ENCODE measurements around the gene FOXC1. TPM values are rescaled to one million over a fixed set of nuclear protein-coding genes. Genes with fewer than 3 reads are reported as not detected.

The FOXC1 gene
- total RNA-seq, 1 donor from 2014 or later: 2.9 TPM

- FAIRE-seq: no peak
- Histone ChIP-seq H3K79me2 (ENCODE audit: insufficient read depth, low read length) (no peaks in the 10 kb centered on the region), H3K27me3 (ENCODE audit: insufficient read depth, low read length) (peaks cover 13% of the 10 kb centered on the region)
These were observed 20.5 kb upstream of the FOXC1 start for GRCh38 chr6:1589208-1589607.

GRCh38 chr6:1590580-1590979 lies 19.1 kb upstream of the FOXC1 start:
- Mint-ChIP-seq H3K4me3 (ENCODE audit: unreplicated experiment) (no peak overlapping the region), H3K9me3 (ENCODE audit: unreplicated experiment) (no peaks in the 10 kb centered on the region), H3K36me3 (ENCODE audit: low read depth, unreplicated experiment) (no peaks in the 10 kb centered on the region), H3K27ac (ENCODE audit: unreplicated experiment) (no peak overlapping the region), H3K27me3 (ENCODE audit: low read depth, unreplicated experiment) (peaks cover 34% of the 10 kb centered on the region), H3K4me1 (ENCODE audit: low read depth, unreplicated experiment) (no peaks in the 10 kb centered on the region)
- Histone ChIP-seq H3K9ac (ENCODE audit: low read length) (no peak overlapping the region), H3K27me3 (ENCODE audit: insufficient read depth, low read length) (peaks cover 13% of the 10 kb centered on the region), H4K20me1 (ENCODE audit: insufficient read depth, low read length) (no peaks in the 10 kb centered on the region), H3K4me1 (ENCODE audit: insufficient read depth, low read length) (no peaks in the 10 kb centered on the region), H2AFZ (ENCODE audit: low read depth, low read length) (no peak overlapping the region), H3K79me2 (ENCODE audit: insufficient read depth, low read length) (no peaks in the 10 kb centered on the region), H3K4me3 (ENCODE audit: insufficient read depth, low read depth, low read length) (no peak overlapping the region), H3K4me2 (ENCODE audit: low read length) (no peak overlapping the region), H3K9me3 (ENCODE audit: insufficient read depth, low read depth, low read length) (no peaks in the 10 kb centered on the region), H3K27ac (ENCODE audit: low read depth, low read length) (no peak overlapping the region), H3K36me3 (ENCODE audit: insufficient read depth, low read length) (no peaks in the 10 kb centered on the region)
- DNase-seq (ENCODE audit: low read depth): no peak
- TF ChIP-seq EZH2 (IDR thresholded peaks at IDR 0.05; ENCODE audit: insufficient read depth, low read length): no peak
- TF ChIP-seq, protein P1, sequence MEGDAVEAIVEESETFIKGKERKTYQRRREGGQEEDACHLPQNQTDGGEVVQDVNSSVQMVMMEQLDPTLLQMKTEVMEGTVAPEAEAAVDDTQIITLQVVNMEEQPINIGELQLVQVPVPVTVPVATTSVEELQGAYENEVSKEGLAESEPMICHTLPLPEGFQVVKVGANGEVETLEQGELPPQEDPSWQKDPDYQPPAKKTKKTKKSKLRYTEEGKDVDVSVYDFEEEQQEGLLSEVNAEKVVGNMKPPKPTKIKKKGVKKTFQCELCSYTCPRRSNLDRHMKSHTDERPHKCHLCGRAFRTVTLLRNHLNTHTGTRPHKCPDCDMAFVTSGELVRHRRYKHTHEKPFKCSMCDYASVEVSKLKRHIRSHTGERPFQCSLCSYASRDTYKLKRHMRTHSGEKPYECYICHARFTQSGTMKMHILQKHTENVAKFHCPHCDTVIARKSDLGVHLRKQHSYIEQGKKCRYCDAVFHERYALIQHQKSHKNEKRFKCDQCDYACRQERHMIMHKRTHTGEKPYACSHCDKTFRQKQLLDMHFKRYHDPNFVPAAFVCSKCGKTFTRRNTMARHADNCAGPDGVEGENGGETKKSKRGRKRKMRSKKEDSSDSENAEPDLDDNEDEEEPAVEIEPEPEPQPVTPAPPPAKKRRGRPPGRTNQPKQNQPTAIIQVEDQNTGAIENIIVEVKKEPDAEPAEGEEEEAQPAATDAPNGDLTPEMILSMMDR (IDR thresholded peaks at IDR 0.05; ENCODE audit: insufficient read depth, low read depth, low read length): no peak
- FAIRE-seq: no peak

More at GRCh38 chr6:1589208-1589607, 20.5 kb upstream of the FOXC1 start:
- no peaks in the 10 kb centered on the region for H3K4me1 ChIP-seq (ENCODE audit: insufficient read depth, low read length)
- H3K4me3 Mint-ChIP-seq (ENCODE audit: unreplicated experiment): no peak overlapping the region
- no peak overlapping the region for H3K9ac ChIP-seq (ENCODE audit: low read length)
- H3K4me1 Mint-ChIP-seq (ENCODE audit: low read depth, unreplicated experiment): no peaks in the 10 kb centered on the region
- H4K20me1 ChIP-seq (ENCODE audit: insufficient read depth, low read length): no peaks in the 10 kb centered on the region
- H3K36me3 ChIP-seq (ENCODE audit: insufficient read depth, low read length): no peaks in the 10 kb centered on the region
- peaks cover 33% of the 10 kb centered on the region for H3K27me3 Mint-ChIP-seq (ENCODE audit: low read depth, unreplicated experiment)
- H3K9me3 ChIP-seq (ENCODE audit: insufficient read depth, low read depth, low read length): no peaks in the 10 kb centered on the region
- H3K9me3 Mint-ChIP-seq (ENCODE audit: unreplicated experiment): peaks cover 1% of the 10 kb centered on the region
- H2AFZ ChIP-seq (ENCODE audit: low read depth, low read length): no peak overlapping the region
- H3K27ac Mint-ChIP-seq (ENCODE audit: unreplicated experiment): no peak overlapping the region
- H3K27ac ChIP-seq (ENCODE audit: low read depth, low read length): no peak overlapping the region
- no peak for DNase-seq (ENCODE audit: low read depth)
- H3K36me3 Mint-ChIP-seq (ENCODE audit: low read depth, unreplicated experiment): no peaks in the 10 kb centered on the region
- no peak overlapping the region for H3K4me3 ChIP-seq (ENCODE audit: insufficient read depth, low read depth, low read length)
- TF ChIP-seq, protein P1 (IDR thresholded peaks at IDR 0.05; ENCODE audit: insufficient read depth, low read depth, low read length): no peak
- no peak for TF ChIP-seq EZH2 (IDR thresholded peaks at IDR 0.05; ENCODE audit: insufficient read depth, low read length)
- no peak overlapping the region for H3K4me2 ChIP-seq (ENCODE audit: low read length)

DNA sequence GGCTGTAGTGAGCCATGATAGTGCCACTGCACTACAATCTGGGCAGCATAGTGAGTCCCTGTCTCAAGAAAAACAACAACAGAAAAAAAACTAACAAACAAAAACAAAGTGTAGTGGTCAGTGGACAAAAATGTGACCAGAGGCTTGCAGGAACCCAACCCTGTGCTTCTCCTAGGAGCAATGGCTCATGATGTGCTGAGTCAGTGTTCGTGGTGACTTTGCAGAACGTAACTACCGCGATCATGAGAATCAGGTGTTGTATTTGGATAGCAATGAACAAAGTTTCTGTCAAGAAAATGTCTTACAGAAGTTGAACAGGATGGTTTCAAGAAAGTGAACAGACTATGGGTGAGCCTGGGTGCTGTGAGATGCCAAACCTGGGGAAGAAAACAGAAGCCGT lies 18.5 kb upstream of the FOXC1 start:
- Mint-ChIP-seq H3K4me3 (ENCODE audit: unreplicated experiment) (no peak overlapping the region), H3K4me1 (ENCODE audit: low read depth, unreplicated experiment) (no peaks in the 10 kb centered on the region), H3K9me3 (ENCODE audit: unreplicated experiment) (no peaks in the 10 kb centered on the region), H3K36me3 (ENCODE audit: low read depth, unreplicated experiment) (no peaks in the 10 kb centered on the region), H3K27me3 (ENCODE audit: low read depth, unreplicated experiment) (peaks cover 34% of the 10 kb centered on the region), H3K27ac (ENCODE audit: unreplicated experiment) (no peak overlapping the region)
- no peak overlapping the region for H2AFZ ChIP-seq (ENCODE audit: low read depth, low read length)
- H3K27me3 ChIP-seq (ENCODE audit: insufficient read depth, low read length): peaks cover 13% of the 10 kb centered on the region
- no peak overlapping the region for H3K4me3 ChIP-seq (ENCODE audit: insufficient read depth, low read depth, low read length)
- TF ChIP-seq, protein P1 (IDR thresholded peaks at IDR 0.05; ENCODE audit: insufficient read depth, low read depth, low read length): no peak
- TF ChIP-seq EZH2 (IDR thresholded peaks at IDR 0.05; ENCODE audit: insufficient read depth, low read length): no peak
- FAIRE-seq: no peak
- no peak overlapping the region for H3K9ac ChIP-seq (ENCODE audit: low read length)
- no peaks in the 10 kb centered on the region for H4K20me1 ChIP-seq (ENCODE audit: insufficient read depth, low read length)
- H3K79me2 ChIP-seq (ENCODE audit: insufficient read depth, low read length): no peaks in the 10 kb centered on the region
- no peaks in the 10 kb centered on the region for H3K9me3 ChIP-seq (ENCODE audit: insufficient read depth, low read depth, low read length)
- DNase-seq (ENCODE audit: low read depth): no peak
- H3K27ac ChIP-seq (ENCODE audit: low read depth, low read length): no peak overlapping the region
- H3K4me2 ChIP-seq (ENCODE audit: low read length): no peak overlapping the region
- H3K36me3 ChIP-seq (ENCODE audit: insufficient read depth, low read length): no peaks in the 10 kb centered on the region
- no peaks in the 10 kb centered on the region for H3K4me1 ChIP-seq (ENCODE audit: insufficient read depth, low read length)
